Prostate gland (tissue), 2 donors: ENCODE results near the gene GPR61. TPM values are rescaled to one million over a fixed set of nuclear protein-coding genes. Genes with fewer than 3 reads are reported as not detected.

Source experiments
- DNase-seq: peaks from one replicate; pipeline ENCODE4 v3.0.0-alpha.2; 2019; ENCODE audit warnings: low spot score
- H3K27ac ChIP-seq, 2 donors: fragments of 200-600 bp; sonication (generic); 2 replicates each; pipeline ENCODE4 v1.5.1; 2017 to 2019
- H3K27me3 ChIP-seq: fragments of 200-600 bp; sonication (generic); replicated peaks from 2 replicates; pipeline ENCODE4 v1.5.1; 2019; ENCODE audit not compliant: insufficient read depth
- H3K36me3 ChIP-seq, 2 donors: fragments of 200-600 bp; sonication (generic); 1 replicate in 1 of 2; 2 replicates in 1 of 2; pipeline versions ENCODE4 v1.5.1 to v1.8.1; 2017 to 2019
- H3K4me1 ChIP-seq: fragments of 200-600 bp; sonication (generic); replicated peaks from 2 replicates; pipeline ENCODE4 v1.5.1; 2019
- H3K4me3 ChIP-seq, 2 donors: fragments of 200-600 bp; sonication (generic); 2 replicates each; pipeline ENCODE4 v1.5.1; 2017 to 2019
- H3K9me3 ChIP-seq: fragments of 200-600 bp; sonication (generic); 2 replicates; pipeline ENCODE4 v1.5.1; 2017
- CTCF ChIP-seq, 4 experiments: fragments of 200-600 bp in 2 of 4; fragments of 450-650 bp in 2 of 4; sonication (generic) in 2 of 4; IDR thresholded peaks; 1 replicate in 3 of 4; 2 replicates in 1 of 4; pipeline ENCODE4 v1.5.1; 2016 to 2019; ENCODE audit warnings: antibody characterized with exemption in 4 of 4, mild to moderate bottlenecking in 2 of 4, moderate library complexity in 2 of 4
- POLR2A ChIP-seq: fragments of 450-650 bp; IDR thresholded peaks from one replicate; pipeline ENCODE4 v1.6.1; 2016; ENCODE audit warnings: antibody characterized with exemption, mild to moderate bottlenecking
- POLR2AphosphoS5 ChIP-seq: sonication (generic); formaldehyde crosslinking; IDR thresholded peaks from one replicate; pipeline ENCODE4 v1.6.1; 2017; ENCODE audit warnings: antibody characterized with exemption
- WGBS: methylation state at CpG from one replicate; pipeline ENCODE4 v1.1.5; 2018; 5-methylcytosine and 5-hydroxymethylcytosine counted together
- intact Hi-C: fragments of 100-400 bp; cut with DNase I; formaldehyde crosslinking; loops from one replicate; pipeline ENCODE4 v1.14.2; 2022
- total RNA-seq, 2 donors: library from RNA; depleted of rRNA; stranded (reverse); fragments of >200 nt; gene quantifications; one replicate each; pipeline ENCODE4 v1.1.0, GENCODE V29; 2016

Gene GPR61
- total RNA-seq, 2 donors from 2014 or later, result 1.2 TPM; not detected in 1

- intact Hi-C loops, result loop anchor here (10.0 kb wide), 1 partner anchor 110 kb away; the partner anchor contains the start of gene PSMA5
- Histone ChIP-seq H3K36me3 (no peaks in the 10 kb centered on the region), H3K4me3 (no peak overlapping the region), H3K27ac (no peak overlapping the region), H3K4me1 (no peaks in the 10 kb centered on the region), H3K9me3 (no peaks in the 10 kb centered on the region), H3K27me3 (no peaks in the 10 kb centered on the region)
- DNase-seq, result no peak
- 82% methylated on average over 1 of the region's 1 CpG for WGBS
- no peak for TF ChIP-seq CTCF (IDR thresholded peaks at IDR 0.05)
- TF ChIP-seq POLR2AphosphoS5, result no peak
- no peak for TF ChIP-seq POLR2A
Measured at GRCh38 chr1:109534307-109534858, 5.3 kb upstream of the GPR61 start.

GRCh38 chr1:109535481-109535880, 4.2 kb upstream of the GPR61 start:
- Histone ChIP-seq H3K36me3 (no peaks in the 10 kb centered on the region), H3K27me3 (no peaks in the 10 kb centered on the region), H3K9me3 (no peaks in the 10 kb centered on the region), H3K4me3 (no peak overlapping the region), H3K27ac (no peak overlapping the region), H3K4me1 (no peaks in the 10 kb centered on the region)
- TF ChIP-seq POLR2A, result no peak
- TF ChIP-seq CTCF (IDR thresholded peaks at IDR 0.05), result no peak
- no peak for TF ChIP-seq POLR2AphosphoS5
- DNase-seq, result no peak
- intact Hi-C loops, result loop anchor here (10.0 kb wide), 1 partner anchor 111 kb away; the partner anchor contains the start of gene PSMA5
- 73% methylated on average over 4 of the region's 4 CpGs for WGBS

- no peak overlapping the region for H3K27ac ChIP-seq
- WGBS, result 45% methylated on average over 5 of the region's 5 CpGs
- no peak for TF ChIP-seq CTCF (IDR thresholded peaks at IDR 0.05)
- TF ChIP-seq POLR2A, result no peak
- TF ChIP-seq POLR2AphosphoS5, result no peak
- H3K36me3 ChIP-seq, result no peaks in the 10 kb centered on the region
- intact Hi-C loops, result loop anchor here (10.0 kb wide), 1 partner anchor 111 kb away; the partner anchor contains the start of gene PSMA5
- H3K4me3 ChIP-seq, result no peak overlapping the region
- H3K9me3 ChIP-seq, result no peaks in the 10 kb centered on the region
- no peaks in the 10 kb centered on the region for H3K27me3 ChIP-seq
- H3K4me1 ChIP-seq, result no peaks in the 10 kb centered on the region
- DNase-seq, result no peak
Measured at GRCh38 chr1:109535971-109536491, 3.6 kb upstream of the GPR61 start.

GRCh38 chr1:109537450-109538178, 2.1 kb upstream of the GPR61 start:
- no peak overlapping the region for H3K4me3 ChIP-seq
- no peaks in the 10 kb centered on the region for H3K4me1 ChIP-seq
- intact Hi-C loops, result loop anchor here (10.0 kb wide), 1 partner anchor 113 kb away; the partner anchor contains the start of gene PSMA5
- DNase-seq, result no peak
- no peak overlapping the region for H3K27ac ChIP-seq
- H3K36me3 ChIP-seq, result no peaks in the 10 kb centered on the region
- WGBS, result 78% methylated on average over 9 of the region's 9 CpGs
- no peaks in the 10 kb centered on the region for H3K9me3 ChIP-seq
- TF ChIP-seq CTCF (IDR thresholded peaks at IDR 0.05) (no peak), POLR2A (no peak), POLR2AphosphoS5 (no peak)
- H3K27me3 ChIP-seq, result no peaks in the 10 kb centered on the region
